Glutamatergic neuron (in vitro differentiated cells): Measurements from ENCODE around the gene SH3GLB2. TPM values are rescaled to one million over a fixed set of nuclear protein-coding genes. Genes with fewer than 3 reads are reported as not detected.

ENCODE experiments used
- DNase-seq: peaks from one replicate; pipeline ENCODE4 v3.0.0; 2022
- H3K27ac Mint-ChIP-seq: one replicate; pipeline ENCODE4 v1.8.0; 2020; ENCODE audit warnings: mild to moderate bottlenecking, mixed read lengths, inconsistent platforms; ENCODE audit not compliant: unreplicated experiment
- H3K27me3 Mint-ChIP-seq: one replicate; pipeline ENCODE4 v1.8.0; 2020; ENCODE audit warnings: mild to moderate bottlenecking, moderate library complexity, mixed read lengths, inconsistent platforms; ENCODE audit not compliant: unreplicated experiment
- H3K36me3 Mint-ChIP-seq: one replicate; pipeline ENCODE4 v1.8.0; 2020; ENCODE audit warnings: mild to moderate bottlenecking, mixed read lengths, inconsistent platforms; ENCODE audit not compliant: unreplicated experiment
- H3K4me1 Mint-ChIP-seq: one replicate; pipeline ENCODE4 v1.8.0; 2020; ENCODE audit warnings: mild to moderate bottlenecking, low read depth, mixed read lengths, inconsistent platforms; ENCODE audit not compliant: unreplicated experiment
- H3K4me3 Mint-ChIP-seq: one replicate; pipeline ENCODE4 v1.8.0; 2020; ENCODE audit warnings: mild to moderate bottlenecking, mixed read lengths, inconsistent platforms; ENCODE audit not compliant: unreplicated experiment
- H3K9me3 Mint-ChIP-seq: one replicate; pipeline ENCODE4 v1.8.0; 2020; ENCODE audit warnings: mild to moderate bottlenecking, moderate library complexity, mixed read lengths, inconsistent platforms; ENCODE audit not compliant: unreplicated experiment
- total RNA-seq: library from RNA; stranded (reverse); fragmentation: NEBNext Ultra II Directional; extraction: Animal tissue kit (Norgen Biotek cat#: 25700); gene quantifications from one replicate; pipeline ENCODE4 v1.2.1, GENCODE V29; 2021; ENCODE audit not compliant: unreplicated experiment
- TF ChIP-seq, protein P1 (sequence below): fragments of 200-600 bp; sonication (generic); IDR thresholded peaks from one replicate; pipeline ENCODE4 v1.5.0; 2021; ENCODE audit not compliant: partially characterized antibody, unreplicated experiment

The SH3GLB2 gene
- total RNA-seq, 1 donor from 2014 or later = 143 TPM

DNA sequence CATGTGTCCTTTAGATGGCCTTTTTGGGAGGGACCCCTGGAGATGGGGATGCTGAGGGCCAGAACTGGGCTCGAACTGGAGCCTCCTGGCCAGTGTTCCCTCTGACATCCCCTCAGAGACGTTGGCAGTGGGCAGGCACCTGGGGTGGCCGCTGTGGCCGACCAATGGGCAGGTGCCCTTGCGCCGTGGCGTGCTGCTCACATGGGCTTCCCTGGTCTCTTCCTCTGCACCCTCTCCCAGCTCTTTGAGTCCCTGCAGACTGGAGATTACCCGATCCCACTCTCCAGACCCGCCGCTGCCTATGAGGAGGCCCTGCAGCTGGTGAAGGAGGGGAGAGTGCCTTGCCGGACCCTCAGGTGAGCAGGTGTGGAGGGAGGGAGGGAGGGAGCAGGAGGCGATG lies 32.9 kb upstream of the SH3GLB2 start:
- TF ChIP-seq, protein P1, sequence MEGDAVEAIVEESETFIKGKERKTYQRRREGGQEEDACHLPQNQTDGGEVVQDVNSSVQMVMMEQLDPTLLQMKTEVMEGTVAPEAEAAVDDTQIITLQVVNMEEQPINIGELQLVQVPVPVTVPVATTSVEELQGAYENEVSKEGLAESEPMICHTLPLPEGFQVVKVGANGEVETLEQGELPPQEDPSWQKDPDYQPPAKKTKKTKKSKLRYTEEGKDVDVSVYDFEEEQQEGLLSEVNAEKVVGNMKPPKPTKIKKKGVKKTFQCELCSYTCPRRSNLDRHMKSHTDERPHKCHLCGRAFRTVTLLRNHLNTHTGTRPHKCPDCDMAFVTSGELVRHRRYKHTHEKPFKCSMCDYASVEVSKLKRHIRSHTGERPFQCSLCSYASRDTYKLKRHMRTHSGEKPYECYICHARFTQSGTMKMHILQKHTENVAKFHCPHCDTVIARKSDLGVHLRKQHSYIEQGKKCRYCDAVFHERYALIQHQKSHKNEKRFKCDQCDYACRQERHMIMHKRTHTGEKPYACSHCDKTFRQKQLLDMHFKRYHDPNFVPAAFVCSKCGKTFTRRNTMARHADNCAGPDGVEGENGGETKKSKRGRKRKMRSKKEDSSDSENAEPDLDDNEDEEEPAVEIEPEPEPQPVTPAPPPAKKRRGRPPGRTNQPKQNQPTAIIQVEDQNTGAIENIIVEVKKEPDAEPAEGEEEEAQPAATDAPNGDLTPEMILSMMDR = no peak
- H3K4me3 Mint-ChIP-seq = no peak overlapping the region
- DNase-seq = no peak
- H3K27me3 Mint-ChIP-seq = peaks cover 2% of the 10 kb centered on the region
- no peaks in the 10 kb centered on the region for H3K36me3 Mint-ChIP-seq
- H3K4me1 Mint-ChIP-seq = peaks cover 4% of the 10 kb centered on the region
- H3K9me3 Mint-ChIP-seq = no peaks in the 10 kb centered on the region
- H3K27ac Mint-ChIP-seq = no peak overlapping the region

DNA sequence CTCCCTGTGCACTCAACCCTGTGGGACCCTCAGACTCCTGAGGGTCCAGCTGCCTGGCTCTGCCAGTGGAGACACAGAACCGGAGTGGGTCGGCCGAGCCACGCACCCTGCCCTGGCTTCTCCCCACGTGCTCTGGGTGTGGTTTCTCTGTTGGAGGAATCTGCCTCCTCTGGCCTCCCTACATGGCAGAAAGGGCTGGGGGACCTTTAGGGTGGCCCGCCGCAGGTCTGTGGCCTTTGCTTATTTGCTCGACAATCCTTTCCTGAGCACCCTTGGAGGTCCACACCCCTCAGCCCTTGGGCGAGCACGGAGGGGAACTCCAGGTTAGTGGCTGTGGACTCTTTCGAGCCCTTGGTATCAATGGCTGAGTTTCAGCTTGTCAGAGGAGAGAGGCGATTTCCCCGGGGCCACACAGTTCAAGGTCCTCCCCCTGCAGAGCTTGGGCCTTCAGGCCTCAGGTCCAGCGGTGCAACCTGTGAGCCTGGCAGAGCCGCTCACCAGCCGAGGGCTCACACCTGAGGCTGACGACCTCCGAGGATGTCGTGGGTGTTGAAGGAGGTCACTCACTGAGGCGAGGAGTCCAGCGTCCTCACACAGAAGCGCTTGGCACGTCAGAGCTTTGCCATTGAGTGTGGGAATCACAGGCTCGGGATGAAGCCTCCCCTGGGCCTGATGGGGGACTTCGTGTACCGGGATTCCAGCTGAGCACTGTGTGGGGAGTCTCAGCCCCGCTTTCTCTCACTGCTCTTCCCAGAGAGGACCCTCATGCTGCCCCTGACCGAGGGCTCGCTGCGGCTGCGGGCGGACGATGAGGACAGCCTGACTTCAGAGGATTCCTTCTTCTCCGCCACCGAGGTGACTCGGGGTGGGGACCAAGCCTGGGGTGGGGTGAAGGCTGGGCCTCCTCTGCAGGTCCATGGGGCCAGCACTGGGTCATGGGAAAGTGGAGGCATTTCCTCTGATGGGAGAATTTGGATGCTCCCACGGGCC lies 32.0 kb upstream of the SH3GLB2 start:
- H3K36me3 Mint-ChIP-seq = no peaks in the 10 kb centered on the region
- TF ChIP-seq, protein P1 = no peak
- H3K4me3 Mint-ChIP-seq = no peak overlapping the region
- H3K27ac Mint-ChIP-seq = no peak overlapping the region
- no peaks in the 10 kb centered on the region for H3K9me3 Mint-ChIP-seq
- no peaks in the 10 kb centered on the region for H3K27me3 Mint-ChIP-seq
- DNase-seq = no peak
- peaks cover 4% of the 10 kb centered on the region for H3K4me1 Mint-ChIP-seq

DNA sequence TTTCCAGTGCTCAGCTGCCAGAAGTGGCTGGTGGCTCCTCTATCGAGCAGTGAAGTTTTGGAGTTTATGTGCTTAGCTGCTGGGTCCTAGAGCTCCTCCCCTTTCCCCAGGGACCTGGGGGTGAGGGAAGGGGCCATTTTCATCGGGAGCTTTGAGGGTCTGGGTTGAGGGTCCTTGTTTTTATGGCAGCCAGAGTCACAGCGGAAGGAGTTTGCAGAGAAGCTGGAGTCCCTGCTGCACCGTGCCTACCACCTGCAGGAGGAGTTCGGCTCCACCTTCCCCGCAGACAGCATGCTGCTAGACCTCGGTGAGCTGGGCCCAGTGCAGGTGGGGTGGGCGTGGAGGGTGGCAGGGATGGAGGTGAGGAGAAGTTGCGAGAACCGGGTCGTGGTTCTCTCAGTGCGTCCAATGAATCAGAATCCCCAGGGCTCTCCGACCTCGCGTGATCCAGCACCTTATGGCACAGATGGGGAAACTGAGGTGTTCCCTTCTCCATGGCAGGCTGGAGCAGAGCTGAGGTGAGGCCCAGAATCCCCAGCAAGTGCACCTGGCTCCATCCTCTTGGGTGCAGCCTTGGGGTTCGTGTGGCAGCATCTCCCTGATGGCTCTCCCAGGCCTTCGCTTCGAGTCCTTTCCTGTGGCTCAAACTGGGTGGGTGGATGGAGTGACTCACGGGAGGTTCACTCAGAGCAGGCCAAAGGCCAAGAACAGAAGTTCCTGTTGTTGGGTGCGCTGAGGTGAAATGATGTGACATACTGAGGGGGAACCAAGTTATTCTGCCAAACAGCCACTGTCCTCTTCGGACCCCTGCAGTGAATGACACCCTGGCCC lies 31.0 kb upstream of the SH3GLB2 start:
- Mint-ChIP-seq H3K27ac (no peak overlapping the region), H3K27me3 (no peaks in the 10 kb centered on the region), H3K36me3 (no peaks in the 10 kb centered on the region), H3K4me1 (peaks cover 4% of the 10 kb centered on the region), H3K9me3 (no peaks in the 10 kb centered on the region), H3K4me3 (no peak overlapping the region)
- TF ChIP-seq, protein P1 = no peak
- no peak for DNase-seq

DNA sequence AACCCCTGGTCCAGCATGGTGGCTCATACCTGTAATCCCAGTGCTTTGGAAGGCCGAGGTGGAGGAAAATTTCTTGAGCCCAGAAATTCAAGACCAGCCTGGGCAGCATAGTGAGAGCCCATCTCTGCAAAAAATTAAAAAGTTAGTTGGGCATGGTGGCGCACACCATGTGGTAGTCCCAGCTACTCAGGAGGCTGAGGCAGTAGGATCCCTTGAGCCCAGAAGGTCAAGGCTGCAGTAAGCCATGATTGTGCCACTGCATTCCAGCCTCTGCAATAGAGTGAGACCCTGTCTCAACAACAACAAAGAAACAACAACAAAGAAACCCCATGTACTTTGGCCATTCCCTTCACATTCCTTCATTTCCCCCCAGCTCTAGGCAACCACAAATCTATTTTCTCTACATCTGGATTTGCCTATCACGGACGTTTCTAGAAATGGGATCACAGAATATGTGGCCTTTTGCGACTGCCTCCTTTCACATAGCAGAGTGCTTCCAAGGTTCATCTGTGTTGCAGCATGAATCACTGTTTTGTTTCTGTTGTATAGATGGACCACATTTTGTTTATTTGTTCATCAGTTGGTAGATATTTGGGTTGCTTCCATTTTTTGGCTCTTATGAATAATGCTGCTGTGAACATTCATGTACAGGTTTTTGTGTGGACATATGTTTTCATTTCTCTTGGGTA lies 26.2 kb upstream of the SH3GLB2 start:
- Mint-ChIP-seq H3K4me1 (no peaks in the 10 kb centered on the region), H3K27me3 (no peaks in the 10 kb centered on the region), H3K27ac (no peak overlapping the region), H3K9me3 (no peaks in the 10 kb centered on the region), H3K36me3 (no peaks in the 10 kb centered on the region), H3K4me3 (no peak overlapping the region)
- no peak for DNase-seq
- TF ChIP-seq, protein P1 = no peak
